MCF 10A (cell line): ENCODE measurements around the gene ITGA2B. TPM values are rescaled to one million over a fixed set of nuclear protein-coding genes. Genes with fewer than 3 reads are reported as not detected.

Experiments used
- BruUV-seq: library from RNA; stranded (reverse); fragments of 400-500 nt; replicated peaks from 2 replicates; lab custom pipeline; 2021; lab: Mats Ljungman, UMichigan
- CTCF ChIA-PET: fragments of 300-600 bp; sonication (Branson Sonifier 250); formaldehyde crosslinking; extraction: SDS; loops from one replicate; lab custom pipeline; 2021; ENCODE audit warnings: antibody characterized with exemption, inconsistent platforms; lab: Yijun Ruan, JAX
- POLR2A ChIA-PET: fragments of 300-600, 350-650 bp; sonication (Branson Sonifier 250); formaldehyde crosslinking; extraction: SDS; loops from one replicate; lab custom pipeline; 2020; ENCODE audit warnings: antibody characterized with exemption, inconsistent platforms; lab: Yijun Ruan, JAX
- DNase-seq: peaks from one replicate; pipeline ENCODE4 v3.0.0-alpha.2; 2018; ENCODE audit not compliant: unreplicated experiment
- H3K27ac Mint-ChIP-seq: one replicate; pipeline ENCODE4 v1.8.0; 2022; ENCODE audit warnings: mild to moderate bottlenecking, low read depth, mixed read lengths; ENCODE audit not compliant: unreplicated experiment
- H3K27me3 Mint-ChIP-seq: one replicate; pipeline ENCODE4 v1.8.0; 2022; ENCODE audit warnings: mixed read lengths; ENCODE audit not compliant: insufficient read depth, unreplicated experiment
- H3K36me3 Mint-ChIP-seq: one replicate; pipeline ENCODE4 v1.8.0; 2022; ENCODE audit warnings: mild to moderate bottlenecking, moderate library complexity, mixed read lengths; ENCODE audit not compliant: insufficient read depth, unreplicated experiment
- H3K4me1 Mint-ChIP-seq: one replicate; pipeline ENCODE4 v1.8.0; 2022; ENCODE audit warnings: mixed read lengths; ENCODE audit not compliant: insufficient read depth, unreplicated experiment
- H3K4me3 Mint-ChIP-seq: one replicate; pipeline ENCODE4 v1.8.0; 2022; ENCODE audit warnings: mild to moderate bottlenecking, moderate library complexity, mixed read lengths; ENCODE audit not compliant: unreplicated experiment
- H3K9me3 Mint-ChIP-seq: one replicate; pipeline ENCODE4 v1.8.0; 2022; ENCODE audit warnings: mixed read lengths; ENCODE audit not compliant: unreplicated experiment
- CTCF ChIP-seq: fragments of 200-600 bp; IDR thresholded peaks from one replicate; pipeline ENCODE4 v1.8.0; 2022; ENCODE audit warnings: antibody characterized with exemption, mild to moderate bottlenecking; ENCODE audit not compliant: unreplicated experiment
- intact Hi-C: fragments of 100-400 bp; cut with micrococcal nuclease; formaldehyde crosslinking; loops from 2 replicates; pipeline ENCODE4 v1.14.1; 2022
- total RNA-seq: library from RNA; stranded (reverse); gene quantifications from 2 replicates; pipeline ENCODE4 v1.2.3, GENCODE V29; 2022

Gene ITGA2B
- total RNA-seq, 1 experiment from 2014 or later, result 0.12 TPM

DNA sequence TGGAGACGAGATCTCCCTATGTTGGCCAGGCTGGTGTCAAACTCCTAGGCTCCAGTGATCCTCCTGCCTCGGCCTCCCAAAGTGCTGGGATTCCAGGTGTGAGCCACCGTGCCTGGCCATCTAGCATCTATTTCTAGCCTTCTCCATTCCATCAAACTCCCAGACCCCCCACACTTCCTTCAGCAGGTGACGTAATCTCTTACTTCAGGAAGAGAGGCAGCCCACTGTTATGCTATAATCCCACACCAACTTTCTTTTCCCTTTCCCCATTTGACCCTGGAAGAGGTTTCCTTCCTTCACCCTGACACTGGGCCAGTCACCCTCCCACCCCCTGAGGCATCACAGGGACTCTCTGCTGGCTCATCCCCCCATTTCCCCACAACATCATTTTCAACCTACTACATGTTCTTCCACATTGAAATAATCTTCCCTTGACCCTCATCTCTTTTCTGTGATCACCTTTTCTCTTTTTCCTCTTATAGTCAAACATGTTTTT, 7.6 kb downstream of the ITGA2B start:
- BruUV-seq, result no TSS peak
- intact Hi-C loops, result no loop called here
- TF ChIP-seq CTCF, result no peak
- Mint-ChIP-seq H3K4me1 (no peaks in the 10 kb centered on the region), H3K27ac (no peak overlapping the region), H3K27me3 (peaks cover 15% of the 10 kb centered on the region), H3K4me3 (no peak overlapping the region), H3K9me3 (no peaks in the 10 kb centered on the region), H3K36me3 (no peaks in the 10 kb centered on the region)
- ChIA-PET CTCF (no interaction called here), POLR2A (no interaction called here)
- no peak for DNase-seq

GRCh38 chr17:44380767-44381166, 8.7 kb downstream of the ITGA2B start:
- POLR2A ChIA-PET, result no interaction called here
- Mint-ChIP-seq H3K4me3 (no peak overlapping the region), H3K36me3 (no peaks in the 10 kb centered on the region), H3K27ac (no peak overlapping the region), H3K9me3 (no peaks in the 10 kb centered on the region), H3K27me3 (peaks cover 15% of the 10 kb centered on the region), H3K4me1 (no peaks in the 10 kb centered on the region)
- TF ChIP-seq CTCF, result no peak
- no TSS peak for BruUV-seq
- intact Hi-C loops, result no loop called here
- no peak for DNase-seq
- CTCF ChIA-PET, result interaction anchor here (1.1 kb wide), 1 partner anchor 30 kb away, joined by 4 read pairs; no protein-coding TSS in a partner anchor

- H3K36me3 Mint-ChIP-seq, result no peaks in the 10 kb centered on the region
- no peaks in the 10 kb centered on the region for H3K4me1 Mint-ChIP-seq
- no peak for DNase-seq
- H3K9me3 Mint-ChIP-seq, result no peaks in the 10 kb centered on the region
- TF ChIP-seq CTCF, result no peak
- no peak overlapping the region for H3K27ac Mint-ChIP-seq
- H3K4me3 Mint-ChIP-seq, result no peak overlapping the region
- no TSS peak for BruUV-seq
- H3K27me3 Mint-ChIP-seq, result peaks cover 15% of the 10 kb centered on the region
- ChIA-PET POLR2A (no interaction called here), CTCF (interaction anchor here (1.1 kb wide), 1 partner anchor 29 kb away, joined by 4 read pairs; no protein-coding TSS in a partner anchor)
- intact Hi-C loops, result no loop called here
Measured at GRCh38 chr17:44379887-44380286, 9.6 kb downstream of the ITGA2B start.

DNA sequence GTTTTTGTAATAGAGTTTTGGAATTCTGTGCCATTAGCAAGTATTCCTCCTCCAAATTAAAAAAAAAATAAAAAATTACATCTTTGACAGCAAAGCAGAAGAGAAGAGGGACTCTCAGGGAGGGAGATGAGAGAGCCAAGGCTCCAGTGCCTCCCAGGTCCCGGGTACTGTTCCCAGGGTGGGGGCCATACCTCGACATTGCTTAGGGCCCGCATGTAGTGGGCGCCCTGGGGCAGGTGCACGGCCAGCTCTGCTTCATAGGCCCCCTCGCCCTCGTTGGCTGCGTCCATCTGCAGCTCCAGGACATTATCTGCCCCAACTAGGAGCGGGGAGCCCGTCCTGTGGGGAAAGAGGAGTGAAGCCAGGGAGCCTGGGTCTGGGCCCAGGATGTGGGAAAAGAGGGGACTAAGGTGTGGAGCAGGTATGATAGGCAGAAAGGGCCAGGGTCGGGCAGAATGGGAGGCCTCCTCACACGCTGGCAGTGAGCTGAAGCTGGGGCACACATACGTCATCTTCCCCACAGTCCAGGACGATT, 11.2 kb downstream of the ITGA2B start:
- no peak overlapping the region for H3K27ac Mint-ChIP-seq
- no peaks in the 10 kb centered on the region for H3K36me3 Mint-ChIP-seq
- H3K4me1 Mint-ChIP-seq, result no peaks in the 10 kb centered on the region
- no peak for TF ChIP-seq CTCF
- CTCF ChIA-PET, result interaction anchor here (0.9 kb wide), 1 partner anchor 294 kb away, joined by 4 read pairs; no protein-coding TSS in a partner anchor
- POLR2A ChIA-PET, result no interaction called here
- no TSS peak for BruUV-seq
- H3K9me3 Mint-ChIP-seq, result no peaks in the 10 kb centered on the region
- intact Hi-C loops, result no loop called here
- DNase-seq, result no peak
- H3K27me3 Mint-ChIP-seq, result peaks cover 11% of the 10 kb centered on the region
- no peak overlapping the region for H3K4me3 Mint-ChIP-seq
